Urothelium cell line (cell line): ENCODE results near the gene TRPV2.

Source experiments
- DNase-seq: peaks from one replicate; pipeline ENCODE4 v3.0.0; 2011; ENCODE audit warnings: low spot score, mixed read lengths
- FAIRE-seq: peaks from 2 replicates; lab custom pipeline; 2011; peaks lifted over from hg19 to GRCh38; lab: Jason Lieb, UNC

The TRPV2 gene

DNA sequence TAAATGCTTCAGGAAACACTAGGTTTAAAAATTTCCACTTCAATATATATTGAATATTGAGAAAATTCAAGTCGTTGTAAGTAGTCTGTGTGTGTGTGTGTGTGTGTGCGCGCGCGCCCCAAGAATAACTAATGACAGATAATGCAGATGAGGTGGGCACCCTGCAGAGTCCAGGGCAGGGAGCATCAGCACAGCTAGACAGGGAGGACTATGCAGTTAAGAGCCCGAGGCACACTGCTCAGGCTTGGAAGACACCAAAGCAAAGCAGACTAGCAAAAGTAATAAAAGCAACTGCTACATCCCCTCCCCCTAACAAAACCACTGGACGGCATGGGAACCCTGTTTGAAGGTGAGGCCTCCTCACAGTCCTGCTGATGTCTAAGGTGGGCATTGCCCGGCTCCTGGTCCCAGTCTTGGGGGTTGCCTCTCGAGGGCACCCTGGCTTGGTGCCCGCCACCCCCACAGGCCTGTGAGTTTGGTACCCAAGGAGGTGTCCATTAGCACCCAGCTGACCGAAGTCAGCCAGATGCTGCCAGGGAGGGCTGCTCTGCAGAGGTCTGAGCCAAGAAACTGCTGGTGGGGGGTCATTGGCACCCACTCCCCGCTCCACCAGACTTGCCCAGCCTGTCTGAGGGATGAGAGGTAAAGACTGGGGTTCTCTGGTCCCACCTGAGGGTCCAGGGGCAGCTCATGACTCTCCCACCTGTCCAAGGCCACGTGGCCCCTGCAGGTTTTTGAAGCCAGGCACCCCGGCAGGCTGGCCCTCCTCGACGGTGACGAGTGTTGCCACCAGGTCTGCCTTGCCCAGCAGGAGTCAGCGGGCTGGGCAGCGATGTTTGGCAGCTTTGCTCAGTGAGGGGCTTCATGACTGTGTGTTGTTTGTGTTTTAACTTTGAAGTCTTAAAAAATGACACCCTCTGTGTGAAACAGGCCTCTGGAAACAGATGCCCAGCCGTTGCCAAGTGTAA lies 58.0 kb downstream of the TRPV2 start:
- no peak for FAIRE-seq
- no peak for DNase-seq

DNA sequence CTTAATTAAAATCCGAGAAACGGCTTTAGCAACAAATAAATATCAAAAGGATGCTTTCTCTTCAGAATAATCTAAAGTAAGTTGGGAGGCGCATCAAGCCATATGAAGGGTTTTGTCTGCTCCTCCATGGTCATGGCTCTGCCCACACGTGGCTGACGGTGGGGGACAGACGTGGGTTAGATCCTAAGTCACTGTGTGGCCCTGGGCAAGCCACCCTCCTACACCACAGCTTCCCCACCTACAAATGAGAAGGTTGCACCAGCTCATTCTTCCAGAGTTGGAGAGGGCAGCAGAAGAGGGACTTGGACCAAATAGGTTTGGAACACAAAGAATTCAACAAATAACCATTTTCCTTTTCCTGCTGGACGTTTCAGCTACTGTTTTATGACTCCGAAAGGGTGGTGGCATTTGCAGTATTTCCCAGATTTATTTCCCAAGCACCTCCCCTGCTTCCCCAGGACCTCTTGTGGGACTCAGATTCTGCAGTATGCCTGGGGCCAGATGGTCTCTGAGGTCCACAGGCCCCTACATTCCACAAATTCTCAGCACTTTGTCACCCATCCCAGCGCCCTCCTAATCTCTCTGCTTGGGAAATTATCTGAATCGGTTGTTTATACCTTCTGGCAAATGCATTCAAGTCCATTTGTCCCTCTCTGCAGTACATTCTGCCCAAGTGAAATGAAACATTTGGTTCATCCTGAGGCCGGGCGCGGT lies 58.8 kb downstream of the TRPV2 start:
- DNase-seq: no peak
- no peak for FAIRE-seq

DNA sequence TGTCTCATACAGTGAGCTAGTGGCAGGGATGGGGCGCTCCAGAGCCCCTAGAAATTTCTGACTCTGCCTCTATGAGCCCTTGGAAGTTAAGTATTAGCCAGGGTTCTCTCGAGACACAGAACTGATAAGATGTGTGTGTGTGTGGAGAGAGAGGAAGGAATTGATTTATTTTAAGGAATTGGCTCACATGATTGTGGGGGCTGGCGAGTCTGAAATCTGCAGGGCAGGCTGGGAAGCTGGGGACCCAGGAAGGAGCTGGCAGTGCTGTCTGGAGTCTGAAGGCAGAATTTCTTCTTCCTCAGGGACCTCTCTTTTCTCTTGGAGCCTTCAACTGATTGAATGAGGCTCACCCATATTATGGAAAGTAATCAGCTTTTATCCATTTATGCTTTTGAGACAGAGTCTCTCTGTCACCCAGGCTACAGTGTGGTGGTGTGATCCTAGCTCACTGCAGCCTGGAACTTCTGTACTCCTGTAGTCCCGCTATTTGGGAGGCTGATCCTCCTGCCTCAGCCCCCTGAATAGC lies 59.9 kb downstream of the TRPV2 start:
- DNase-seq: no peak

DNA sequence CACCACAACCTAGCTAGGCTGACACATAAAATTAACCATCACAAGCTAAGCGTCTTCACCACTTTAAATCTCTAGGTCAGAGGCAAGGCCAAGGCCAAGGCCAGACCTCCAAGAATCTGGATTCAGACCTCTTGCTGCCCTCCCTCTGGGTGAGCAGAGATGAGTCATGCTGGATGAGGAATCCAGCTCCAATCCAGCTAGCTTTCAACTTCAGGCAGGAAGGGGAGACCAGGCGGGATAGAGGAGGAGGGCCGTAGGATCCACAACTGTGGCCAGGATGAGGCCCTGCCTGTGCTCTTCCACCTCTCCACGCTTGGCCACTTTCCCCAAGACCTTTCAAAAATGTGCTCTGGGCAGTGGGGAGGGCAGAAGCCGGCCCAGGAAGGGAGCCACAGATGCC lies 61.9 kb downstream of the TRPV2 start:
- FAIRE-seq (no peak), DNase-seq (peak; percentile 84)

More for the DNA sequence above, 59.9 kb downstream of the TRPV2 start:
- no peak for FAIRE-seq

DNA sequence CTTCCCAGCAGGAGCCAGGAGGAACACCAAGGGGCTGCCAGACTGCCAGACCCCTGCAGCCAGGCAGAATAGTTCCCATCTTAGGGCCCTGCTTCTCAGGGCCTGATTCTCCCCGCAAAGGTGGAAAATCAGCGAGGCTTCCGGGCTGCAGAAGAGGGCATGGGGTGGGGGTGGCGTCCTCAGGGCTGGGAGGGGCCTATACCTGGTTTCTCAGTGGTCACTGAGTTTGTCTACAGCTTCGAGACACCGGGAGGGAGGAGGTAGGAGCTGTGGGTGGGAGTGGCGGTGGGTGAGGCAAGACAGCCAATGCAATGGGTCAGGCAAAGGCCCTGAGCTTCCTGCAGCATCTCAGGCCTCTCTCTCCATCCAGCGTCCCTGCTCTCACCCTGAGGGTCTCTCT lies 62.3 kb downstream of the TRPV2 start:
- DNase-seq (no peak), FAIRE-seq (no peak)

DNA sequence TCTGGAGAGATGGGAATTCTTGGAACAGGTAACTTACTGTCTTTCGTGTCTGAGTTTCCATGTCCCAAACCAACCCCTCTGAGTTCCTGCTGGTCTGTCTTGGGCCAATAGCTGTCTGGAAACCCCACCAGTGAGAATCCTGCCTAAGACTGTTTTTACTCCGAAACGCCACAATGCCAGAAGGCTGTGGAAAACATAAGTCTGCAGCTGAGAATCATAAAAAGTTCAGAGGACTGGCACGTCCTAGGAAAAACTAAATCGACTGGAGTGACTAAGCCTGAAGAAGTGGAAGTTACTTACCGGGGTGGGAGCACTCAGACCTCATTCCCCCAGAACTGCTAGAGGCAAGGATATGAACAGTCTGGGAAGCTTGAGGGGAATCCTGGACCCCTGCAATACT lies 63.3 kb downstream of the TRPV2 start:
- no peak for DNase-seq
- FAIRE-seq: no peak

DNA sequence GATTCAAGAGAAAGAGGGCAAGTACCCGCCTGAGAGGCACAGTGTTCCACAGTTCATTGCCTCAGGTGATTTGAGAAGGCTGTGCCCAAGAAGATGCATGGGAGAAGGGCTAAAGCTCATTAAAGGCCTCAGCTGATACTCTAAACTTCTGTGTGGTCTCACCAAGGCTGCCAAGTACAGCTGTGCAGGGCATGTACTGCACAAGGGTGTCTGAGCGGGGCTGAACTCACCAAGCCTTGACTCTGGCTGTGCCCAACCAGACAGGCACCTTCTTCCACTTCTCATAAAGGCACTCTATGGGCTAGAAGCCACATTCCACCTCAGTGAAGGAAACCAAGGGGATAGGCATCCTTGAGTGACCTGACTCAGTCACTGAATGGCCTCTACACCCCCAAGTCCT lies 63.9 kb downstream of the TRPV2 start:
- no peak for FAIRE-seq
- no peak for DNase-seq

DNA sequence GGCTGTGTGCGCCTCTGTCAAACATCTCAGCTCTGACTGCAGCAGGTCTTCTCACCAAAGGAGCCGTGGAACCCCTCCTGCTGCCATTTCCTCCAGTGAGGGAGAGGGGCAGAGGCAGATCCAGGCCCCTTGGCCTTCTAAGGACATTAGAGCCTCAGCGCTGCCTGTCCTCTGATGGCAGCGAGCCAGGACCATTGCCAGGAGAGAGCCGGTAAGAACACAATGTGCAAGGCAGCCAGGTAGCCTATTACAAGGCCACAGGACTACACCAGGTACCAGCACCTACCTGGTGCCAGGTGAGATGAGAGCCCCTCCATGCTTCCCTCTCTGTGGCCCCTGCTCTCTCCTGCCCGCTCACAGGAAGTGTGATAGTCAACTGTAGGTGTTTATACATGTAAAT lies 65.6 kb downstream of the TRPV2 start:
- FAIRE-seq (no peak), DNase-seq (no peak)

DNA sequence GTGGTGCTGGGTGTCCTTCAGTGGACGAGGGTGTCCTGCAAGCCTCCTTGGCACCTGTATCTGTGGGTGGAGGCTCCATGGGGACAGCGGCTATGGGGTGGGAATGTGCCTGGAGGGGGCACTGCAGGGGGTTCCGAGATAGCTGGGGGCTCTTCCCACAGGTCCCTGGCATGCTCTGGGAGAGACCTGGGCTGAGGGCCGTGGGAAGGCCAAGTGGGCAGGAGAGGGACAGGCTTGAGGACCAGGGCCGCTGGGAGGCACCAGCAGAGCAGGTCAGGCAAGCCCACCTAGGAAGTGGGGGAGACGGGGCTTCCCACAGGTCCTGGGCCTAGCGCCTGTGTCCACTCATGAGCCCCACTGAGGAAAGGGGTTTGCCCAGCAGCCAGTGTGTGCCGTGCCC lies 66.9 kb downstream of the TRPV2 start:
- FAIRE-seq: no peak
- no peak for DNase-seq

DNA sequence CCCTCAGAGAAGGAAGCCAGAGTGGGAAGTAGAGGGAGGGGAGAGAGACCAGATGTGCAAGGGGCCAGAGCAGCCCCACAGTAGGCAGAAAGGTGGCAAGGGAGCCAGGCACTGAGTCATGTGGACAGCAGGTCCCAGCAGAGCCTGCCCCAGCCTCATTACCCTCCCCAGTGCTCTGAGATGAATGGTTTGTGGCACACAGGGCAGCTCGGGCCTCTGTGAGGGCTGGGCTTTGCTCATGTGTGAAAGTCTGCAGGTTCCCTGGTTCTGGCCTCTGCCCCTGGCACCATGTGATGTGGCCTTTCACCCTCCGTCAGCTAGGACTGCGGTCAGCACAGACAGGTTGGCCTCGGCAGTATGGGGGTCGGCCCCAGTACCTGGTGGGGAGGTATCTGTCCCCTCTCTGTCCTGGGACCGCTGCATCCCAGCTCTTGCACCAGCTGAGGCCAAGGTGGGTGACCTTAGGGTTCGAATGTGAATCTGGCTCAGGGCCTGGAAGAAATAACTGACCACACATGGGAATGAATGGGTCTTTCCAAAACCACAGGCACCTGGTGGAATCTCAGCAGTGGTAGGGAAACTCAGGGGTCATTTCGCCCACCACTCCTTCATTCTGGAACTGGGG lies 67.8 kb downstream of the TRPV2 start:
- FAIRE-seq (no peak), DNase-seq (no peak)

DNA sequence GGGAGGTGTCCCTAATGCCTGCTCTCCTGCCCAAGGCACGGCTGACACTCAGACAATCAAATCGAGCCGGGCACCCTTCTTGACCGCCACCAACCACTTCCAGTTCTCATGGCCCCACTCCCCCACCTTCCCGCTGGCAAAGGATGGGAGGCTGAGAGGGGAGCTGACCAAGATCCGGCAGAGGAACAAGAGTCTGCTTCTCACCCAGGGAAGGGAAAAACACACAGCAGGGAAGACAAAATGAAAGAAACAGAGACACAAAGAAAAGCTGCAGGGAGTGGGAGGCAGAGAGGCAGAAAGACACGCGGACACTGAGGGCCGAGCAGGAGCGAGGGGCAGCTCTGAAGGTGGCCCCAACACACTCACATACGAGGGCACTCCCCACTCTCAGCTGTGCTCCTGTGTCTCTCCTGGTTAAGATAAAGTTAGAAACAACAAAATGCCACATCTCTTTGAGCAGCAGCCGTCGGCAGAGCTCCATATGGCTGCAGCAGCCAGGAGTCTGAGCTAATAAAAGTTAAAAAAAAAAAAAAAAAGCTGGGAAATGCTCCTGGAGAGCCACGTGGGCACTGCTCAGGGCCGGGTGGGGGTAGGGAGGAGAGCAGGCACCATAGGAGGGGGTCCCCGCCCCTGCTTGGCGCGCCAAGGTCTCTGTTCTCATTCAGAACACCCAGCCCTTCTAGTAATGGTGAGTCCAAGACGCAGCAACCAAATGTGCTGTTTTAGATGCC lies 69.2 kb downstream of the TRPV2 start:
- DNase-seq: no peak
- FAIRE-seq: no peak
